HG03175 (cell line): ENCODE data around the gene DCANP1.
"Not testable (repeated sequence)": the region's sequence is repeated elsewhere in the genome, so short reads cannot be mapped to it uniquely, and the experiment has no call there.

Source experiments
- ATAC-seq: cut with Tn5 transposase; IDR thresholded peaks from one replicate; pipeline ENCODE4 v1.9.1; 2021; ENCODE audit warnings: mild to moderate bottlenecking, moderate library complexity; ENCODE audit not compliant: unreplicated experiment

The DCANP1 gene, protein sequence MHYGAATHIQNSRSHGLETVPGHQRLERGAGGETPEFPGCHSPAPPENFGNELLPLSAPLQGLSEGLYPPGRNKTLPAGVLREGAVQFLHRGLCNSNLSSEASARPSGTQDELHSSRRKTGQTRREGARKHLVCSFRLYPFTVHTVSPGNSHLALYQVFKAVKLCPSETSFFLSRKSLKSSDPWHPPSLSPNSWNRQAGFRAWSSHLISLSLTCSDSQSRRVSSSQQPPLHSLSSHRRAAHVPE

GRCh38 chr5:135447298-135447929 is at the start of gene DCANP1:
Gene DCANP1 (minus strand): TSS chr5:135447348. CDS start chr5:135447108, 240 bp downstream.
- no peak for ATAC-seq

GRCh38 chr5:135495531-135495930 is 48.4 kb upstream of the DCANP1 start:
- ATAC-seq = not testable (repeated sequence)

DNA sequence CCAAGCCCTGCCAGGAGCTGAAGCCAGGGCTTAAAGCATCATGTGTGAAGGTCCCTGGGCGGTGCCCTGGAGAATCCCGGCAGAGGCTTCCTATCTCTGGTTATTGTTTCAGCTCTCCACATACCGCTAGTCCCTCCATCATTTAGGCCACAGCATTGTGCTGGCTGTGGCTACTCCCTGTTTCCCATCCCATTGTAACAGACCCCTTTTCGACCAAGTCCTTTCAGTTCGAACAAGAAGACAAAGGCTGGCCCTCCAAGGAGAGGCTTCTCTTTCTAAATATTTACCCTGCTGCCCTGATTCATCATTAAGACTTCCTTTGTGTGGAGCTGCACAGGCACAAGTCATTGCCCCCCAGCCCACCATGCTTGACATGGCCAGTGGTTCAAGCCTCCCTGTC is 47.0 kb upstream of the DCANP1 start:
- no peak for ATAC-seq

- no peak for ATAC-seq
Observed at GRCh38 chr5:135493406-135494180, 46.4 kb upstream of the DCANP1 start.

- no peak for ATAC-seq
Observed at GRCh38 chr5:135492319-135492626, 45.1 kb upstream of the DCANP1 start.

DNA sequence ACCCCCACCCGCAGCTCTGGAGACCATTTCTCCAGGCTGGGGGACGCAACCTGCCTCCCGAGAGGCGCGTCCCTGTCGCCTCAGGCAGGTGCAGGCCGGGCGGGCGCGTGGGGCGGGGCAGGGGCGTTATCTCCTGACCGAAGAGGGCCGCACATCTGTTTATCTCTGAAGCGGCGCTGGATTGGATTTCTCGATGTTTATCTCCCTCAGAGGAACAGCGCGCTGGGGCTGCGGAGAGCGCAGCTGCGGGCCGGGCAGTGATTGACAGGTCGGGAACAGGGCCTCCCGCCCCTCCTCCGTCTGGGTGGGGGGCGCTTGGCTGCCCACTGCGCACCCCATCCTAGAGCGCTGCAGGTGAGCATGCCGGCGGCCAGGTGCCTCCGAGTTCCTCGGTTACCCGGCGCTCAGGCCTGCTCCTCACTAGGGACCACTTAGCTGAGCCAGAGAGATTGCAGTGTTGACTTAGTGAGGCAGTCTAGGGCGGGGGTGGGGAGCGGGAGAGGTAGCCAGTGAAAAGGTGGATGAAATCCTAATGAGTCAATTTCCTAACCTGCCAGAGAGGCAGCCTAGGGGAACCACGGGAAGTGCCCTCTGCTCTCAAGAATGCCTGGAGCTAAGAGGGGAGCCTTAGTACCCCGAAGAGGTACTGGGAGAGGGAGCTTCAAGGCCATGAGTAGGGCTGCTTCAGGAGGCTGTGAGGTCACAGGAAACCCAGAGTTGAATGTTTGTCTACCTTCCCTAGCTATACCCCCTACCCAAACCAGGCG is 44.6 kb upstream of the DCANP1 start:
- no peak for ATAC-seq

GRCh38 chr5:135491038-135491551 is 43.9 kb upstream of the DCANP1 start:
- ATAC-seq = no peak

GRCh38 chr5:135490245-135491037 is 43.3 kb upstream of the DCANP1 start:
- ATAC-seq = no peak

DNA sequence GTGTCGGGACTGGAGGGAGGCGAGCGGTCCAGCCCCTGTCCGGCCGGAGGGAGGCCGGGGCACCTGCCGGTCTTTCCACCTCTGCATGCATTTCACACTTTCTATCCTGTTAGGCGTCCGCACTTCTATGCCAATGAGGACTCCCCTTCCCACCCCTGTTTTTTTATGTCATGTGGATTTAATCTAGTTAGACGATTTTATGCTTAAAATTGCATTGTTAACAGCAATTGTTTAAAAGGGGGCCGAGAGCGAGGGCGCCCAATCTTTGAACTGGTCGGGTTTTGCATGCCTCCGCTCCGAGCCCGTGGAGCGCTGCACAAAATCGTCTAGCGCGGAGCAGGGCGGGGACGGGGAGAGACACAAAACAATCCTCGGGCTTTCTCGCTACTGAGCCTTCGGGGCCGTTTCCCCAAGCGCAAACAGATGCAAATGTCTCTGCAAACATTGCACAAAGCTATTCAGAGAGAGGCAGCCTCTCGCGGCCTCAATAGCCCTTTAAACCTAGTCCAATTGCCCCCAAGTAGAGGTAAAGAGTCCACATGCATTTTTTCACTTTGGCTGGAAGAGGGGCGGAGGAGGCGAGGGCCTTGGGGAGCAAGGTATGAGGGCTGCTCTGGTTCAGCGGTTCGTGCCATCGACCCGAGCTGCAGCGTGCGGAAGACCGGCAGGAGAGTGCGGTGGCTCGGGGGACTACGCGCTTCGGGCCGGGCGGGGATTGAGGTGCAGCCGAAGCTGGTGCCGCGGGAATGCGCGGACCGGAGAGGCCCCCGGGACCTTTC is 42.5 kb upstream of the DCANP1 start:
- ATAC-seq = no peak

DNA sequence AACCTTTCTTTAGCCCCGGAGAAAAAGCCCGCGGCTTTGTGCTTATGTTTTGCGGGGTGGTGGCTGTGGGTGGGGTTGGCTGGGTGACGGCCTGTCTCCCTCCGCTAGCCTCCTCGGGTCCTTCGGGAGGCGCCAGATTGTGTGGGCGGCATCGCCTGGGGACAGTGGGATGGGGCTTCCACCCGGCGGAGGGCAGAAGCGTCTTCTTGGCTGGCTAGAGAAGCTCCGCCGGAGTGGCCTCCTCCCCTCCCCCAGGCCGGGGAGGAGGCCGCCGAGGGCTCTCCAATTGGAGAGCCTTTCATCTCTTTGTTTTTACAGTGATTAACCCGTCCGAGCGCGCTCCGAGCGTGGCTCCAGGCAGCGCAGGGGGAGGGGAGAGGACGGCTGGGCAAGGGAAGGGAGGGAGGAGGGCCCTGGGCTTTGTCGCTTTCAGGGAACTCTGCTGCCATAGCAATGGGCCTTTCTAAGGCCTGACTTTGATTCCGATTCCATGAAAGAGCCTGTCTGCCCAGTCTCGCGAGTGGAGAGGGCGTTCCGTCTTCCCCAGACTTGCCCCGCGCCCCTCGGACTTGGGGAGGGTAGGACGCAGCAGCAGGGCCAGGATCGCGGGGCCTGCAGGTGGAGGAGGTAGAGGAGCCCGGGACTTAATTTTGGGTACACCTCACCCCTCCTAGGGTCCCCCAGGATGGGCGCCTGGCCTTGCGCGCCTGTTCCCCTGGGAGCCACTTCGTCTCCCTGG is 41.7 kb upstream of the DCANP1 start:
- ATAC-seq = no peak

DNA sequence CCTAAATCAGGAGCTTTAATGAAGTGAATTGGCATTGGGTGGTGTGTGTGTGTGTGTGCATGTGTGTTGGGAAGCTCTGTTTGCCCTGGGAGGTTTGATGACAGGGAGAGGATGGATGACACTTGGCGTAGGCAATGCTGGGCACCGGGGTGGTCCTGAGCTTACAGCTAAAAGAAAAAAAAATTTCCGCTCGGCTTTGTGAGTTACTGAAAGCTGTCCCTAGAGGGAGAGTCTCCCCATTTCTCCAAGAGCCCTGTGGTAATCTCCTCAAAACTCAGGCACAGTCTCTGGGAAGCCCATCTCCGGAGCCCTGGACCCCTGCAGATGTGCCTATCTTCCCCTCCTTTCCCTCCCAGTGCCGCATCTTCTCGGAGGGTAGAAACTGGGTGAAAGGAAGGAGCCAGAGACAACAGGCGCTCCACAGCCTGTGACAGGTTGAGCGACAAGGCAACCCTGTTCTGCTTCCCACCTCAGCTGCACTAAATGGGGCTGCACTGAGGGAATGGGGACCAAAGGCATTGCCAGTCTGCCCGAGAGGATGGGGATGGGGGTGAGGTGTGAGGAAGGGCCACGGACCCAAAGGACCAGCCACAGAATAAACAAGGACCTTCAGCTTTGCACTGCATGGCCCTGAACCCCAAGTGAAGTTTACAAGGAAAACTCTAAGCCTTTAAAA is 40.8 kb upstream of the DCANP1 start:
- no peak for ATAC-seq

DNA sequence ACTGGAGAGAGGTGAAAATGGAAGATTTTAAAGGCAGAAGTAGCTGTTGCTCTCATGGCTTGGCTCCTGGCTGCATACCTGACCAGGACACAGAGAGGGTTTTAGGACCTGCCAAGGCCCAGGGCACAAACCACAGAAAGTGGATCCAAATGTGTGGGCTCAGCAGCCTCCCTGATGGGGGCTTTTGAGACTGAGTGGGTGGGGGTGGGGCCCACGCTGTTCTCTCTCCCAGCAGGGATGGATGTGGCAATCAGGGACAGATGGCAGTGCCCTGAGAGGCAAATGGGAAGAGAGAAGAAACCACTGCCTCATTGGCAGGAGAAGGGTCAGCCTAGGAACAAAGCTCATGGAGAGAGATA is 39.9 kb upstream of the DCANP1 start:
- ATAC-seq = no peak

GRCh38 chr5:135486131-135487036 is 39.2 kb upstream of the DCANP1 start:
- no peak for ATAC-seq

DNA sequence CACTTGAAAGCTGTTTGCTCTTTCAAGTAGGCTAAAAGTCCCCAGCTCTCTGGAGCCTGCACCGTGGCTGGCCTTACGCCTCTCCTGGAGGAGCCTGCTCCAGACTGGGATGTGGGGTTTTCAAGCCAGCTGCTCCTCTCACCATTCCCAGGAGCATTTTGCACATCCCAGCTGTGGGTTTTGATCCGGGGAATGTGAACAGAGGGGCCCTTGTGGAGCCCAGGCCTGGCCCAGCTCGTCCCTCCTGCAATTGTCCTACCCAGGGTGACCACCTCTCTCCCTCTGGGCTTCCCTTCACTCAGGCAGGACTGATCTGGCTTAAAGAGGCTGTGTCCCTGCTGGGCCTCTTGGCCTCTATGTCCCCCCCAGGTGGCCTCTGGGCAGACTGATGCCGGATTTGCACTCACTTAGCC is 37.5 kb upstream of the DCANP1 start:
- ATAC-seq = no peak

DNA sequence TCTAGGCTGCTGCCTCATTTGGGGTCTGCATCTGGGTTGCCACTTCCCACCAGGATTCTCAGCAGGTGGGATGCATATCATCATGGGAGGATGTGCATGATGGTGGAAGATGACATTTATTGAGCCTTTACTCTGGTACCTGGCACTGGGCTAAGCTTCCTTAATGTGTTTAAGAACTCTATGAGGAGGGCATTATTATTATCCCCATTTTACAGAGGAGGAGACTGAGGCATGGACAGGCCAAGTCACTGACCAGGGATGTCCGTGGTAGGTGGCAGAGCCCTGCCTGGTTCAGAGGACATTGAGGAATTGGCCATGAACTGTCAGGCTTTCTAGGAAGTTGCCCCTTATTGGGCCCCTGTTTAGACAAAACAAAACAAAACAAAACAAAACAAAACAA is 36.1 kb upstream of the DCANP1 start:
- no peak for ATAC-seq

- no peak for ATAC-seq
Observed at GRCh38 chr5:135482381-135482933, 35.3 kb upstream of the DCANP1 start.

DNA sequence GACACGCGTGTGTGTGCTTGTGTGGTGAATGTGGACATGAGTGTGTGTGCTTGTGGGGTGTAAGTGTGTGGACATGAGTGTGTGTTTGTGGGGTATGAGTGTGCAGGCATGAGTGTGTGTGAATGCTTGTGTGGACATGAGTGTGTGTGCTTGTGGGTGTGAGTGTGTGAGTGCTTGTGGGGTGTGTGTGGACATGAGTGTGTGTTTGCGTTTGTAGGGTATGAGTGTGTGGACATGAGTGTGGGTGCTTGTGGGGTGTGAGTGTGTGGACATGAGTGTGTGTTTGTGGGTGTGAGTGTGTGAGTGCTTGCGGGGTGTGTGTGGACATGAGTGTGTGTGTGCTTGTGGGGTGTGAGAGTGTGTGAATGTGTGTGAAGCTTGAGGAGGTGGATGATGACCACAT is 34.8 kb upstream of the DCANP1 start:
- no peak for ATAC-seq
